Liver (tissue), 9 donors: Measurements from ENCODE around the gene ACSL6. TPM values are rescaled to one million over a fixed set of nuclear protein-coding genes. Genes with fewer than 3 reads are reported as not detected.

ENCODE experiments used
- DNase-seq: peaks from one replicate; pipeline ENCODE4 v3.0.0-alpha.2; 2017; ENCODE audit warnings: low spot score
- H3K27ac ChIP-seq, 2 donors: one replicate each; pipeline ENCODE4 v1.7.0; 2013; ENCODE audit warnings: inconsistent platforms in 2 of 2, low read length in 2 of 2, control low read depth in 1 of 2, low read depth in 1 of 2, mild to moderate bottlenecking in 1 of 2
- H3K27me3 ChIP-seq, 4 donors: one replicate each; pipeline versions ENCODE4 v1.6.1 to v1.7.0; 2013; ENCODE audit warnings: low read length in 3 of 4, inconsistent platforms in 1 of 4, mild to moderate bottlenecking in 1 of 4, moderate library complexity in 1 of 4; ENCODE audit not compliant: control insufficient read depth in 4 of 4, insufficient read depth in 4 of 4
- H3K36me3 ChIP-seq, 4 donors: one replicate each; pipeline versions ENCODE4 v1.6.1 to v1.7.0; 2013; ENCODE audit warnings: low read length in 3 of 4, mild to moderate bottlenecking in 3 of 4, low read depth in 1 of 4, moderate library complexity in 1 of 4; ENCODE audit not compliant: control insufficient read depth in 4 of 4, insufficient read depth in 3 of 4
- H3K4me1 ChIP-seq, 4 donors: one replicate each; pipeline versions ENCODE4 v1.6.1 to v1.7.0; 2013; ENCODE audit warnings: low read length in 3 of 4, mild to moderate bottlenecking in 3 of 4, moderate library complexity in 1 of 4; ENCODE audit not compliant: control insufficient read depth in 4 of 4, insufficient read depth in 4 of 4
- H3K4me3 ChIP-seq, 3 donors: one replicate each; pipeline versions ENCODE4 v1.6.1 to v1.7.0; 2013; ENCODE audit warnings: low read length in 3 of 3, control low read depth in 1 of 3, low read depth in 1 of 3, mild to moderate bottlenecking in 1 of 3
- H3K9ac ChIP-seq, 2 donors: one replicate each; pipeline ENCODE4 v1.7.0; 2013; ENCODE audit warnings: low read length in 2 of 2, mild to moderate bottlenecking in 2 of 2, moderate library complexity in 2 of 2, control low read depth in 1 of 2, low read depth in 1 of 2
- H3K9me3 ChIP-seq, 4 donors: one replicate each; pipeline versions ENCODE4 v1.6.1 to v1.7.0; 2013; ENCODE audit warnings: low read length in 3 of 4; ENCODE audit not compliant: control insufficient read depth in 4 of 4
- ATF3 ChIP-seq: IDR thresholded peaks from 2 replicates; pipeline ENCODE4 v1.6.1; 2016; ENCODE audit warnings: antibody characterized with exemption
- CTCF ChIP-seq: fragments of 150-350 bp; IDR thresholded peaks from 2 replicates; pipeline ENCODE4 v1.5.1; 2017; ENCODE audit warnings: improper control_type of control experiment, low read depth, low read length; ENCODE audit not compliant: missing input control
- EGR1 ChIP-seq, 2 donors: IDR thresholded peaks; 2 replicates each; pipeline ENCODE4 v1.6.1; 2016 to 2018; ENCODE audit warnings: antibody characterized with exemption in 2 of 2, low read depth in 2 of 2
- FOXA1 ChIP-seq: IDR thresholded peaks from 2 replicates; pipeline ENCODE4 v1.6.1; 2016; ENCODE audit warnings: antibody characterized with exemption
- FOXA2 ChIP-seq: IDR thresholded peaks from 2 replicates; pipeline ENCODE4 v1.6.1; 2016; ENCODE audit warnings: antibody characterized with exemption
- GABPA ChIP-seq, 2 donors: IDR thresholded peaks in 1 of 2; conservative IDR thresholded peaks in 1 of 2; 2 replicates each; pipeline ENCODE4 v1.6.1; 2016; ENCODE audit warnings: antibody characterized with exemption in 2 of 2, mild to moderate bottlenecking in 1 of 2, moderate library complexity in 1 of 2
- HNF4A ChIP-seq, 2 donors: conservative IDR thresholded peaks; 2 replicates each; pipeline ENCODE4 v1.6.1; 2016; ENCODE audit warnings: antibody characterized with exemption in 2 of 2, mild to moderate bottlenecking in 2 of 2
- HNF4G ChIP-seq: IDR thresholded peaks from 2 replicates; pipeline ENCODE4 v1.6.1; 2016; ENCODE audit warnings: antibody characterized with exemption
- JUND ChIP-seq, 2 donors: IDR thresholded peaks; 2 replicates each; pipeline ENCODE4 v1.6.1; 2016; ENCODE audit warnings: antibody characterized with exemption in 2 of 2
- MAX ChIP-seq: IDR thresholded peaks from 2 replicates; pipeline ENCODE4 v1.6.1; 2016; ENCODE audit warnings: antibody characterized with exemption
- NR2F2 ChIP-seq: IDR thresholded peaks from 2 replicates; pipeline ENCODE4 v1.6.1; 2016; ENCODE audit warnings: antibody characterized with exemption
- RAD21 ChIP-seq, 2 donors: IDR thresholded peaks; 2 replicates each; pipeline ENCODE4 v1.6.1; 2016; ENCODE audit warnings: antibody characterized with exemption in 2 of 2, mild to moderate bottlenecking in 2 of 2
- REST ChIP-seq: IDR thresholded peaks from 2 replicates; pipeline ENCODE4 v1.6.1; 2016; ENCODE audit warnings: antibody characterized with exemption, mild to moderate bottlenecking
- RXRA ChIP-seq, 2 donors: IDR thresholded peaks; 2 replicates each; pipeline ENCODE4 v1.6.1; 2017 to 2018; ENCODE audit warnings: antibody characterized with exemption in 2 of 2, mild to moderate bottlenecking in 1 of 2
- SP1 ChIP-seq: IDR thresholded peaks from 2 replicates; pipeline ENCODE4 v1.6.1; 2018; ENCODE audit warnings: antibody characterized with exemption, mild to moderate bottlenecking
- TAF1 ChIP-seq: conservative IDR thresholded peaks from 2 replicates; pipeline ENCODE4 v1.6.1; 2016; ENCODE audit warnings: antibody characterized with exemption, mild to moderate bottlenecking
- YY1 ChIP-seq: IDR thresholded peaks from 2 replicates; pipeline ENCODE4 v1.6.1; 2016; ENCODE audit warnings: antibody characterized with exemption, mild to moderate bottlenecking
- ZBTB33 ChIP-seq: IDR thresholded peaks from 2 replicates; pipeline ENCODE4 v1.6.1; 2016; ENCODE audit warnings: antibody characterized with exemption
- WGBS: extraction: QIAGEN DNeasy Blood & Tissue Kit; methylation state at CpG from one replicate; pipeline ENCODE4 v1.1.7; 2013; 5-methylcytosine and 5-hydroxymethylcytosine counted together
- polyA plus RNA-seq, 2 donors: library from polyadenylated mRNA; stranded (reverse) in 1 of 2; unstranded in 1 of 2; fragments of 200-250 nt in 1 of 2; fragments of >200 nt in 1 of 2; fragmentation: Nextera tagmentation in 1 of 2; extraction: Ambion mirVana in 1 of 2; gene quantifications; one replicate each; pipeline versions ENCODE4 v1.2.1 to v1.2.3, GENCODE V29; 2013 to 2015
- total RNA-seq, 2 donors: library from RNA; depleted of rRNA; stranded (reverse); fragments of >200 nt; gene quantifications; one replicate each; pipeline ENCODE4 v1.2.3, GENCODE V29; 2014
- donor health status: healthy.
- donor health status: healthy.
- donor health status: healthy.
- donor health status: healthy.
- donor health status: healthy.

Gene ACSL6
- total and polyA plus RNA-seq, 4 donors: 0.89 to 129 (median 4.6) TPM

GRCh38 chr5:132002757-132003156, 8.7 kb downstream of the ACSL6 start:
- no peak overlapping the region for H3K27ac ChIP-seq
- peaks cover 0 to 7% (median 3%) of the 10 kb centered on the region in 4 donors for H3K4me1 ChIP-seq
- no peaks in the 10 kb centered on the region for H3K36me3 ChIP-seq
- no peaks in the 10 kb centered on the region for H3K9me3 ChIP-seq
- H3K9ac ChIP-seq: no peak overlapping the region
- WGBS: 89% methylated on average over 2 of the region's 2 CpGs
- no peaks in the 10 kb centered on the region for H3K27me3 ChIP-seq
- no peak for TF ChIP-seq REST
- H3K4me3 ChIP-seq: no peak overlapping the region
- DNase-seq: no peak

- 80% methylated on average over 11 of the region's 11 CpGs for WGBS
- Histone ChIP-seq H3K4me1 (peaks cover 5 to 15% (median 10%) of the 10 kb centered on the region in 4 donors), H3K27me3 (no peaks in the 10 kb centered on the region), H3K9me3 (no peaks in the 10 kb centered on the region), H3K36me3 (no peaks in the 10 kb centered on the region), H3K4me3 (no peak overlapping the region), H3K27ac (no peak overlapping the region), H3K9ac (no peak overlapping the region)
- no peak for DNase-seq
- no peak for TF ChIP-seq NR2F2
- no peak for TF ChIP-seq ZBTB33
- TF ChIP-seq ATF3: no peak
- no peak for TF ChIP-seq SP1
- TF ChIP-seq EGR1 (IDR thresholded peaks at IDR 0.05; ENCODE audit: low read depth in 2 of 2): no peak
- no peak for TF ChIP-seq FOXA2
- TF ChIP-seq JUND (IDR thresholded peaks at IDR 0.05): no peak
- no peak for TF ChIP-seq GABPA (IDR thresholded peaks at IDR 0.05 in 1 of 2, conservative IDR thresholded peaks at IDR 0.05 in 1 of 2)
- TF ChIP-seq HNF4A (conservative IDR thresholded peaks at IDR 0.05): no peak
- TF ChIP-seq YY1: no peak
- no peak for TF ChIP-seq TAF1
- no peak for TF ChIP-seq HNF4G
- TF ChIP-seq RXRA (IDR thresholded peaks at IDR 0.05): no peak
- no peak for TF ChIP-seq RAD21 (IDR thresholded peaks at IDR 0.05)
- TF ChIP-seq FOXA1: no peak
- TF ChIP-seq MAX: no peak
- TF ChIP-seq CTCF: no peak
- TF ChIP-seq REST: no peak
Observed at GRCh38 chr5:132001647-132002561, 9.6 kb downstream of the ACSL6 start.
